KOPT-K1 (cell line): Measurements from ENCODE around the gene SIN3B.
"Not testable (repeated sequence)": the region's sequence is repeated elsewhere in the genome, so short reads cannot be mapped to it uniquely, and the experiment has no call there.

Experiments used
- H3K27ac ChIP-seq: fragments of 200-600 bp; sonication (generic); 2 replicates; pipeline ENCODE4 v1.5.1; 2016; ENCODE audit warnings: antibody characterized with exemption, mild to moderate bottlenecking, low read depth, low read length; ENCODE audit not compliant: poor library complexity, severe bottlenecking
- H3K36me3 ChIP-seq: fragments of 200-600 bp; sonication (generic); 2 replicates; pipeline ENCODE4 v1.5.1; 2017; ENCODE audit warnings: antibody characterized with exemption, mild to moderate bottlenecking, low read length, moderate library complexity; ENCODE audit not compliant: insufficient read depth
- H3K9me3 ChIP-seq: fragments of 200-600 bp; sonication (generic); 2 replicates; pipeline ENCODE4 v1.5.1; 2017; ENCODE audit warnings: antibody characterized with exemption, low read length, mild to moderate bottlenecking; ENCODE audit not compliant: insufficient read depth, poor library complexity, severe bottlenecking

Gene SIN3B, protein sequence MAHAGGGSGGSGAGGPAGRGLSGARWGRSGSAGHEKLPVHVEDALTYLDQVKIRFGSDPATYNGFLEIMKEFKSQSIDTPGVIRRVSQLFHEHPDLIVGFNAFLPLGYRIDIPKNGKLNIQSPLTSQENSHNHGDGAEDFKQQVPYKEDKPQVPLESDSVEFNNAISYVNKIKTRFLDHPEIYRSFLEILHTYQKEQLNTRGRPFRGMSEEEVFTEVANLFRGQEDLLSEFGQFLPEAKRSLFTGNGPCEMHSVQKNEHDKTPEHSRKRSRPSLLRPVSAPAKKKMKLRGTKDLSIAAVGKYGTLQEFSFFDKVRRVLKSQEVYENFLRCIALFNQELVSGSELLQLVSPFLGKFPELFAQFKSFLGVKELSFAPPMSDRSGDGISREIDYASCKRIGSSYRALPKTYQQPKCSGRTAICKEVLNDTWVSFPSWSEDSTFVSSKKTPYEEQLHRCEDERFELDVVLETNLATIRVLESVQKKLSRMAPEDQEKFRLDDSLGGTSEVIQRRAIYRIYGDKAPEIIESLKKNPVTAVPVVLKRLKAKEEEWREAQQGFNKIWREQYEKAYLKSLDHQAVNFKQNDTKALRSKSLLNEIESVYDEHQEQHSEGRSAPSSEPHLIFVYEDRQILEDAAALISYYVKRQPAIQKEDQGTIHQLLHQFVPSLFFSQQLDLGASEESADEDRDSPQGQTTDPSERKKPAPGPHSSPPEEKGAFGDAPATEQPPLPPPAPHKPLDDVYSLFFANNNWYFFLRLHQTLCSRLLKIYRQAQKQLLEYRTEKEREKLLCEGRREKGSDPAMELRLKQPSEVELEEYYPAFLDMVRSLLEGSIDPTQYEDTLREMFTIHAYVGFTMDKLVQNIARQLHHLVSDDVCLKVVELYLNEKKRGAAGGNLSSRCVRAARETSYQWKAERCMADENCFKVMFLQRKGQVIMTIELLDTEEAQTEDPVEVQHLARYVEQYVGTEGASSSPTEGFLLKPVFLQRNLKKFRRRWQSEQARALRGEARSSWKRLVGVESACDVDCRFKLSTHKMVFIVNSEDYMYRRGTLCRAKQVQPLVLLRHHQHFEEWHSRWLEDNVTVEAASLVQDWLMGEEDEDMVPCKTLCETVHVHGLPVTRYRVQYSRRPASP

DNA sequence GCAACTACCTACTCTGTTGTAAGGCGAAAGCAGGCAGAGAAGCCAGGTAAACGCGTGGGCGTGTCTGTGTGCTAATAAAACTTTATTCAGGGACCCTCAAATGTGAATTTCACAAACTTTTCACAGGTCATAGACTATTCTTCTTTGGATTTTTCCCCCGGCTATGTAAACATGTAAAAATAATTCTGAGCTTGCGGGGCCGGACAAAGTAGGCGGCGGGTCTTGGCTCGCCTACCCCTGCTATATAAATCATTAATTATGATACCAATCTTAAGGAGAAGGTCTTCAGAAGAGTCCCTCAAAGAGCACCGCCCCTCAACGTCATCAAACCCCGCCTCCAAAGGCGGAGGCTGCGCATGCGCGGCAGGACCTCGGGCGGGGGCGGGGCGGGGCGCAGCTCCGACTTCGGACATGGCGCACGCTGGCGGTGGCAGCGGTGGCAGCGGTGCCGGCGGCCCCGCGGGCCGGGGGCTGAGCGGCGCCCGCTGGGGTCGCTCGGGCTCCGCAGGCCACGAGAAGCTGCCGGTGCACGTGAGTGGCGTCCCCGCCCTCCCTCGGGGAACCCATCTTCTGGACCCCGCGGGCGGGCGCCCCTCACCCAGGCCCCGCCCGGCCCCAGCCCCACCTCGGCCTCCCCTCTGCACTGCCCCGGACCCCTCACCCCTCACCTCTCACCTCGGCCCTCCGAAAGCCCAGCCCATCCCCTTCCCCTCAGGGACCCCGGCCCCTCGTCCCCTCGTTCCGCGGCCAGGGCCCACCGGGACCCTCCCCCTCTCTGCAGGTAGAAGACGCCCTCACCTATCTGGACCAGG is at the start of gene SIN3B:
TSS of gene SIN3B (plus strand) at position 389 of the 812 bp plus-strand sequence. CDS start at position 412, 23 bp downstream.
- no peaks in the 10 kb centered on the region for H3K9me3 ChIP-seq
- peak within 1 kb of the TSS; percentile 60 for H3K27ac ChIP-seq
- peaks cover 30% of the 10 kb centered on the region for H3K36me3 ChIP-seq

DNA sequence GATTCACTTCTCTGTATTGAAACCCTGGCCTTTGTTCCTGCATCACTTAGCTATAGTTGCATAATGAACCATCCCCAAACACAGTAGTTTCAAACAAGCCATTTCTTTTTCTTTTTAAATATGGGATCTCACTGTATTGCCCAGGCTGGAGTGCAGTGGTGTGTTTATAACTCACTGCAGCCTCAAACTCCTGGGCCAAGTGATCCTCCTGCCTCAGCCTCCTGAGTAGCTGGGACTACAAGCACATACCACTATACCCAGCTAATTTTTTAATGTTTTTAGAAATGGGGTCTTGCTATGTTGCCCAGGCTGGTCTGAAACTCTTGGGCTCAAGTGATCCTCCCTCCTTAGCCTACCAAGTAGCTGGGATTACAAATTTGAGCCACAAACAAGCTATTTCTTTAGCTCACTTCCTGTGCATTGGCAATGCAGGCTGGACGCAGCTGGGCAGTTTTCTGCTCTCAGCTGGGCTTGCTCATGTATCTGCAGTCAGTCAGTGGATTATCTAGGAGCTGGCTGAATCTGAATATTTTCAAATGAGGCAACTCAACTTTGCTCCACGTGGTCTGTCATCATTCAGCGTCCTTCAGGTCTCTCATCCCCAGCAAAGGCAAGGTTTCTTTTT is 49.5 kb upstream of the SIN3B start:
- Histone ChIP-seq H3K9me3 (no peaks in the 10 kb centered on the region), H3K36me3 (no peaks in the 10 kb centered on the region), H3K27ac (no peak overlapping the region)

DNA sequence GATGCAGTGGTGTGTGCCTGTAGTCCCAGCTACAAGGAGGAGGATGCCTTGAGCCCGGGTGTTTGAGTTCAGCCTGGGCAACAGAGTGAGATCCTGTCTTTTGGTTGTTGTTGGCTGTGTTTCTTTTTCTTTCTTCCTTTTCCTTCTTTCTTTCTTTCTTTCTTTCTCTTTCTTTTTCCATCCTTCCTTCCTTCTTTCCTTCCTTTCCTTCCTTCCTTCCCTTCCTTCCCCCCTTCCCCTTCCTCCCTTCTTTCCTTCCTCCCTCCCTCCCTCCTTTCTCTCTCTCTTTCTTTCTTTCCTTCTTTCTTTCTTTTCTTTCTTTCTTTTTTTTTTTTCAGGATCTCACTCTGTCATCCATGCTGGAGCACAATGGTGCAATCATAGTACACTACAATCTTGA is 46.5 kb upstream of the SIN3B start:
- H3K36me3 ChIP-seq = no peaks in the 10 kb centered on the region
- no peaks in the 10 kb centered on the region for H3K9me3 ChIP-seq

DNA sequence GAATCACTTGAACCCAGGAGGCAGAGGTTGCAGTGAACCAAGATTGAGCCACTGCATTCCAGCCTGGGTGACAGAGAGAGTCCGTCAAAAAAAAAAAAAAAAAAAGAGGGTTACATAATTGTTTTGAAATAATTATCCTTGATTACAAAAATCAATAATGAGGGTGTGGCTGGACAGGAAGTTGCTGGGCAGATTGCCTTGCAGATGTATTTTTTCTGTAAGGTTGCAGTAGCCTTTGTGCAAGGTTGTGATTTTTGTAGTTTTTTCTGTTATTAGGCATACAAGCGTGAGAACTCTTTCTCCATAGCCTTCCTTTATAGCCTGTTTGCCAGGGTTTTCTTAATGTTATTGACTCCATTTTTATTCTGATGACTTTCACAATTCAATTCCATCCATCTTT is 40.7 kb upstream of the SIN3B start:
- peaks cover 19% of the 10 kb centered on the region for H3K9me3 ChIP-seq
- no peak overlapping the region for H3K27ac ChIP-seq
- no peaks in the 10 kb centered on the region for H3K36me3 ChIP-seq

More for the DNA sequence above, 46.5 kb upstream of the SIN3B start:
- H3K27ac ChIP-seq = no peak overlapping the region

DNA sequence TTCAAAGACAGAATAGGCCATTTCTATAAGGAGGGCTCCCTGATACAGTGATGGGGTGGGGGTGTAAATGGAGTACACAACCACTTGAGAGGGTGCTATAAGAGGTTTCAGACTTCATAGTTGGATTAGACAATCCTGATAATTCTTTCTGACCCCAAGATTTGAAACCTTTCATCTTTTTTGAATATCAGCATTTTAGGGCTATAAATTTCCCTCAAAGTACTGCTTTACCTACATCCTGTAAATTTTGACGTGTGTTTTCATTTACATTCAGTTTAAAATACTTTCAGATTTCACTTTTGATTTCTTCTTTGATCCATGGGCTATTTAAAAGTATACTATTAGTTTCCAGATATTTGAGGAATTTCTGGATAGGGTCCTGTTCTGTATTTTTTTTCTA is 40.0 kb upstream of the SIN3B start:
- no peak overlapping the region for H3K27ac ChIP-seq
- peaks cover 19% of the 10 kb centered on the region for H3K9me3 ChIP-seq

DNA sequence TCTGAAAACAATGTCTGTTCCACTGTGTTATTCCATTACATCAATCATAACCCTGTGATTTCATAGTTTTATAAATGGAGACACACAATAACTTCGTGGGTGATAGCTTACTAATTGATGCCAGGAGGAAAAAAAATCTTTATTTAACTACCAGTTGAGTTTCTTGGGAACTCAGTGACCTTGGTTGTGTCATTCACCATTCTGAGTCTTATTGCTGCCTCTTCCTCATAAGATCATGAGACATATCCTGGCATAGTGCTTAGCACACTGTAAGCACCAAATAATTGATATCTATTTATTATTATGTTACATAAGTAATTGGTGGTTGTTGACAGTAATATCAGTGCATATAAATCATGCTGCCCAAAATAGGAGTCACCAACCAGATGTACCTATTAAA is 39.1 kb upstream of the SIN3B start:
- no peaks in the 10 kb centered on the region for H3K36me3 ChIP-seq
- H3K27ac ChIP-seq = no peak overlapping the region
- peaks cover 22% of the 10 kb centered on the region for H3K9me3 ChIP-seq

More for the DNA sequence above, 40.0 kb upstream of the SIN3B start:
- no peaks in the 10 kb centered on the region for H3K36me3 ChIP-seq

DNA sequence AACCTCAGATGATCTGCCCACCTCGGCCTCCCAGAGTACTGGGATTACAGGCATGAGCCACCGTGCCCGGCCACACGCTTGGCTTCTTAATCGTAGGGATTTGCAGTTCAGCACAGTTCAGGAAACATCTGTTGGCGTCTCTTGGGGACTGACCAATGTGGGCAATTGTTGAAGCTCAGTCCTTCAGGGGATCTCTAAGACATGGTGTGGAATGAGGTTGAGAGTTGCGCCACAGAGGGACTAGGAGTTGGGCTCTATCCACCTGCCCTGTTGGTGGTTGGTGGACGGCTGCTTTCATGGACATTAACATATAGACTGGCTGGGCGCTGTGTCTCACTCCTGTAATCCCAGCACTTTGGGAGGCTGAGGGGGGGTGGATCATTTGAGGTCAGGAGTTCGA is 37.3 kb upstream of the SIN3B start:
- no peak overlapping the region for H3K27ac ChIP-seq
- no peaks in the 10 kb centered on the region for H3K36me3 ChIP-seq
- H3K9me3 ChIP-seq = peaks cover 41% of the 10 kb centered on the region

DNA sequence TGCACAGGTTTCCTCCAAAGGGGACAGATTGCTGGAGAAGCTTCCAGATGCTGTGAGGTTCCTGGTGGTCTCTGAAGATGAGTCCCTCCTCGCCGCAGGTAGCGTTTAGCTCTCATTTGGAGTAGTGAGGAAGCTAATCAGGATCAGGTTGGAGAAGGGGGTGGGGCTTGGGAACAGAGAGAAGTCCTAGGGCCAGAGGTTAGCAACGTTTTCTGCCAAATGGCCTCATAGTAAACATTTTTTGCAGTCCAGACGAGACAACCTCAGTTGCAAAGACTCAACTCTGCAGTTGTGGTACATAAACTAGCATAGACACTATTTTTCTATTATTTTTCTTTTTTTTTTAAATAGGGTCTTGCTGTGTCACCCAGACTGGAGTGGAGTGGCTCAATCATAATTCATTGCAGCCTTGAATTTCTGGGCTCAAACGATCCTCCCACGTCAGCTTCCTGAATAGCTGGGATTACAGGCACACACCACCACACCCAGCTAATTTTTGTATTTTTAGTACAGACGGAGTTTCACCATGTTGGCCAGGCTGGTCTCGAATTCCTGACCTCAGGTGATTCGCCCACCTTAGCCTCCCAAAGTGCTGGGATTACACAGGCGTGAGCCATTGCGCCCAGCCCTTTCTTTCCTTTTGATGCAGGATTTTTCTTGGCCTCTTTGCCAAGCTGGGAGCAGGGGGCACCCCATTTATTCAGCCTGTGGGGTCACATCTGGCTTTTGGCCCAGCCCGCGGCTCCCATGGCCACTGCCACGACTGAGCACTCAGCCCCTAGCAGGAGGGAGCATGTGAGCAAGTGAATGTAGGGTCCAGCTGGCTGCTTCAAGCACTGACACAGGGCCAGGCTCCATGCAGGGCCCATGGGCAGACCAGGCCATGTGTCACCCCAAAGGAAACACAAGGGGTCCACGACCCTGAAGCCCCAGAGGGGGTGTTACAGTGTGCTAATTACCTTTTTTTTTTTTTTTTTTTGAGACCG is 34.4 kb upstream of the SIN3B start:
- no peak overlapping the region for H3K27ac ChIP-seq
- peaks cover 37% of the 10 kb centered on the region for H3K9me3 ChIP-seq
- no peaks in the 10 kb centered on the region for H3K36me3 ChIP-seq

DNA sequence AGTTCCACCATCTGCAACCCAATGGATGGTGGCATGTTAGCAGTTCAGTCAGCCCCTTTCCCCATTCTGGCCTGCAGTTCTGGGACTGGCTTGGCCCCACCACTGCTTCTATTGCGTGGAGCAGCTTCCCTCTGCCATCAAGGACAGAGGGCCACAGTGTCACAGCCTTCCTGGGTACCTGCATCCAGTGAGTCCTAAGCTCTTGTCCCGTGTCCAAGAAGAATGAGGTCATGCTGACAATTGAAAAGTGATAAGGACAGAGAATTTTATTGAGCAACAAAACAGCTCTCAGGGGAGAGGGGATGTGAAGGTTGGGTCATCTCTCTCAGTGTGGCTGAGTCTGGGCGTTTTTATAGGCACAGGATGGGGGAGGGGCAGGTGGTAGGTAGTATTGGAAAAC is 33.5 kb upstream of the SIN3B start:
- H3K9me3 ChIP-seq = peaks cover 31% of the 10 kb centered on the region
- H3K36me3 ChIP-seq = no peaks in the 10 kb centered on the region
- no peak overlapping the region for H3K27ac ChIP-seq

DNA sequence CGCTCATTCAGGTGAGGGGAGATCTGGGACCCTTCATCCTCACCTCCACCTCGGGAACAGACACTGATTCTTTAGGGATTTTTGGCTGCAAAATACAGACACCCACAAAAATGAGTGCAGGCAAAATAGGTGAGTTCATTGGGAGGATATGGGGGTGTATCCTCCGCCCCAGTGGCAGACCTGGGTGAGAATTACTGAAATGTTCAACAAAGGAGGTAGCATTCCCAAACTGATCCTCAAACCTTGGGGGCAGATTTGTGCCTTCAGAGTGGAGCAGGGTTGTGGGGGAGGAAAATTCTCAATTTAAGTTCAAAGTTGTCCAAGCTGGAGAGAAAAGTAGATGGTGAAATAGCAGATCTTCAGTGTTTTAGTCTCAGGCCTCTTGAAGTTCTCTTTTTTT is 31.3 kb upstream of the SIN3B start:
- Histone ChIP-seq H3K27ac (no peak overlapping the region), H3K36me3 (no peaks in the 10 kb centered on the region), H3K9me3 (peaks cover 31% of the 10 kb centered on the region)

DNA sequence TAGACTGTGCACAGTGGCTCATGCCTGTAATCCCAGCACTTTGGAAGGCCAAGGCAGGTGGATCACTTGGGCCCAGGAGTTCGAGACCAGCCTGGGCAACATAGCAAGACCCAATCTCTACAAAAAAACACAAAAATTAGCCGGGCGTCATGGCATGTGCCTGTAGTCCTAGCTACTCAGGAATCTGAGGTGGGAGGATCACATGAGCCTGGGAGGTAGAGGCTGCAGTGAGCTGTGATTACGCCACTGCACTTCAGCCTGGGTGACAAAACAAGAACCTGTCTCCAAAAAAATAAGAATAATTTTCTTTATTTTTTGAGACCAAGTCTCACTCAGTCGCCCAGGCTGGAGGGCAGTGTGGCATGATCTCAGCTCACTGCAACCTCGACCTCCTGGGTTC is 30.9 kb upstream of the SIN3B start:
- not testable (repeated sequence) for H3K27ac ChIP-seq, H3K36me3 ChIP-seq
- peaks cover 36% of the 10 kb centered on the region for H3K9me3 ChIP-seq

DNA sequence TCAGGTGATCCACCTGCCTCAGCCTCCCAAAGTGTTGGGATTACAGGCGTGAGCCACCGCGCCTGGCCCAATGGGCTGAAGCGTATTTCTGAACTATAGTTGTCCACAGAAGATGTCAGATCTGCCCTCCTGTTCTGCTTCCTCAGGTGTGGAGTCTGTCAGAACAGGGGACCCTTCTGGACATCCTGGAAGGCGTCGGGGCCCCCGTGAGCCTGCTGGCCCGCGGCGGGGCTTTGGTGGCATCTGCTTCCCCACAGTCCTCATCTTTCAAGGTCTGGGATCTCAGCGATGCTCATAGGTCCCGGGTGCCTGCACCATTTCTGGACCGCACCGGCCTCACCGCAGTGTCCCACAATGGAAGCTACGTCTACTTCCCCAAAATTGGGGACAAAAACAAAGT is 29.5 kb upstream of the SIN3B start:
- H3K27ac ChIP-seq = no peak overlapping the region
- H3K9me3 ChIP-seq = peaks cover 38% of the 10 kb centered on the region
- H3K36me3 ChIP-seq = no peaks in the 10 kb centered on the region

DNA sequence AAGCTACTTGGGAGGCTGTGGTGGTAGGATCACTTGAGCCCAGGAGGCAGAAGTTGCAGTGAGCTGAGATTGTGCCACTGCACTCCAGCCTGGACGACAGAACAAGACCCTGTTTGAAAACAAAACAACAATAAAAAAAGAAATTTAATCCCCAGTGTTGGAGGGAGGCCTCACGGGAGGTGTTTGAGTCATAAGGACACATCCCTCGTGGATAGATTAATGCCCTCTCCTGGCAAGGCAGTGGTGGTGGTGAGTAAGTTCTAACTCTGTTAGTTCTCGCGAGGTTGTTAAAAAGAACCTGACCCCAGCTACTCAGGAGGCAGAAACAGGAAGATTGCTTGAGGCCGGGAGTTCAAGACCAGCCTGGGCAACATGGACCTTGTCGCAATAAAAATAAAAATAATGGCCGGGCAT is 27.6 kb upstream of the SIN3B start:
- H3K36me3 ChIP-seq = no peaks in the 10 kb centered on the region
- no peak overlapping the region for H3K27ac ChIP-seq
- peaks cover 20% of the 10 kb centered on the region for H3K9me3 ChIP-seq
